Stimulated activated CD8-positive, alpha-beta memory T cell treated with anti-CD3 and anti-CD28 coated beads, Interleukin-15, amount 100 ng/mL, for 24 hours (primary cell): ENCODE measurements around the gene D2HGDH.
A peak's percentile ranks its signal among the peaks of the same experiment; 100 is the strongest.

Experiments
- DNase-seq: peaks from one replicate; pipeline ENCODE4 v3.0.0-alpha.2; 2020; ENCODE audit warnings: low read depth

The D2HGDH gene

GRCh38 chr2:241734467-241735208 lies at the start of gene D2HGDH:
D2HGDH (plus strand) TSS chr2:241734630; CDS start chr2:241735225, 595 bp downstream.
- DNase-seq, result peak; percentile 93

GRCh38 chr2:241686324-241686649 lies 48.1 kb upstream of the D2HGDH start:
- no peak for DNase-seq

GRCh38 chr2:241686650-241687425 lies 47.6 kb upstream of the D2HGDH start, which contains the start of gene DTYMK:
DTYMK (minus strand) TSS chr2:241686815; CDS start chr2:241686783, 32 bp downstream.
- peak; percentile 91 for DNase-seq

GRCh38 chr2:241689306-241689705 lies 45.1 kb upstream of the D2HGDH start:
- no peak for DNase-seq

- DNase-seq, result no peak
Observed at GRCh38 chr2:241690202-241690717, 44.2 kb upstream of the D2HGDH start.

GRCh38 chr2:241692448-241692847 lies 42.0 kb upstream of the D2HGDH start:
- DNase-seq, result no peak

GRCh38 chr2:241695651-241696050 lies 38.8 kb upstream of the D2HGDH start:
- no peak for DNase-seq

GRCh38 chr2:241701149-241701398 lies 33.4 kb upstream of the D2HGDH start:
- DNase-seq, result no peak

- DNase-seq, result peak; percentile 97
Observed at GRCh38 chr2:241701399-241702154, 32.9 kb upstream of the D2HGDH start, which contains the start of gene ING5. ING5 (plus strand) TSS chr2:241702039; CDS start chr2:241702066, 27 bp downstream.

- DNase-seq, result peak; percentile 90
Observed at GRCh38 chr2:241702155-241703031, 32.0 kb upstream of the D2HGDH start.

- no peak for DNase-seq
Observed at GRCh38 chr2:241703032-241703604, 31.3 kb upstream of the D2HGDH start.

- no peak for DNase-seq
Observed at GRCh38 chr2:241706537-241706936, 27.9 kb upstream of the D2HGDH start.

- DNase-seq, result no peak
Observed at GRCh38 chr2:241708879-241709278, 25.6 kb upstream of the D2HGDH start.

- DNase-seq, result no peak
Observed at GRCh38 chr2:241719093-241719492, 15.3 kb upstream of the D2HGDH start.

- DNase-seq, result no peak
Observed at GRCh38 chr2:241720099-241720498, 14.3 kb upstream of the D2HGDH start.

GRCh38 chr2:241720560-241720959 lies 13.9 kb upstream of the D2HGDH start:
- DNase-seq, result no peak

GRCh38 chr2:241721852-241722251 lies 12.6 kb upstream of the D2HGDH start:
- no peak for DNase-seq

GRCh38 chr2:241722896-241723454 lies 11.5 kb upstream of the D2HGDH start:
- DNase-seq, result no peak

- DNase-seq, result no peak
Observed at GRCh38 chr2:241724259-241724974, 10.0 kb upstream of the D2HGDH start.
